ENCODE data around the gene SPEG.

Gene SPEG

DNA sequence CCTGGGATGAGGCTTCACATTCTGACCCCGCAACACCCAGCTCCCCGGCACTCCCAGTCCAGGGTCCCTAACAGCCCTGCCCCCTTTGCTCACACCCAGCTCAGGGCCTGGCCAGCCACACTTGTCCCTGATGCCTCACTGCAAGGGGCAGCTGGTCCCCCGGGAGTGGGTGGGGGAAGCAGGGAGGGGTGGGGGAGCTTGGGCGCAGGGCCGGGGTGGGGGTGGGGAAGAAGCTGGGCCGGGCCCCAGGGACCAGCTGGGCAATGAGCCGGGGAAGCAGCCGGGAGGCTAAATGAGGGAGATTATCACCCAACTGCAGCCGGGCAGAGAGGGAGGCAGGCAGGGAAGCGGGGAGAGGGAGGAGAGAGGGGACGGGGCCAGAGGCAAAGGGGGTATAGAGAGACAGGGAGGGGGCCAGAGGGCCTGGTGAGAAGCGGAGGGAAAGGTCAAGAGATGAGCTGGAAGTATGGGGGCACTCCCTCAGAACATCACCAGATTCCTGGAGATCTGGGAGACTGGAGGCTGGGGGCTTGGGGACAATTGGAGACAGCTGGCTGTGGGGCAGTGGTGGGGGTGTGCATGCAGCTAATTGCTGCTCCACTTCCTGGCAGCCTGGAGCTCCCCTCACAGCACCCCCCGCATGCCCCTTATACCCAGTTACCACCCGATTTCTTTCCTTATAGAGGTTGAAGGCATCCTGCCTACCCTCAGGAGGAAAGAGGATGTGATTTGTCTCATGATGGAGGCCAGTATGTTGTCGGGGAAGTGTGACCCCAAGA, 77.1 kb downstream of the SPEG start:
- H3K27me3 ChIP-seq (replicated peaks; ENCODE audit: control insufficient read depth, insufficient read depth, low read length, poor library complexity, severe bottlenecking): peaks cover 22% of the 10 kb centered on the region
- peaks cover 12% of the 10 kb centered on the region for H3K4me1 ChIP-seq (ENCODE audit: control insufficient read depth, insufficient read depth, low read length, poor library complexity, severe bottlenecking)
- H3K36me3 ChIP-seq (ENCODE audit: control insufficient read depth, insufficient read depth, low read length): peaks cover 4% of the 10 kb centered on the region
- no peak overlapping the region for H3K27ac ChIP-seq (ENCODE audit: insufficient read depth, low read length, poor library complexity, severe bottlenecking)
- no peak overlapping the region for H3K4me3 ChIP-seq (ENCODE audit: insufficient read depth, low read depth, low read length, poor library complexity, severe bottlenecking)
- no peak for DNase-seq
- H3K9me3 ChIP-seq (ENCODE audit: control insufficient read depth, low read length): no peaks in the 10 kb centered on the region

- Histone ChIP-seq H3K9me3 (ENCODE audit: control insufficient read depth, low read length) (no peaks in the 10 kb centered on the region), H3K4me3 (ENCODE audit: insufficient read depth, low read depth, low read length, poor library complexity, severe bottlenecking) (no peak overlapping the region), H3K4me1 (ENCODE audit: control insufficient read depth, insufficient read depth, low read length, poor library complexity, severe bottlenecking) (peaks cover 12% of the 10 kb centered on the region), H3K36me3 (ENCODE audit: control insufficient read depth, insufficient read depth, low read length) (no peaks in the 10 kb centered on the region), H3K27me3 (replicated peaks; ENCODE audit: control insufficient read depth, insufficient read depth, low read length, poor library complexity, severe bottlenecking) (peaks cover 26% of the 10 kb centered on the region), H3K27ac (ENCODE audit: insufficient read depth, low read length, poor library complexity, severe bottlenecking) (no peak overlapping the region)
- DNase-seq: no peak
Observed at GRCh38 chr2:219512524-219513216, 78.0 kb downstream of the SPEG start.

DNA sequence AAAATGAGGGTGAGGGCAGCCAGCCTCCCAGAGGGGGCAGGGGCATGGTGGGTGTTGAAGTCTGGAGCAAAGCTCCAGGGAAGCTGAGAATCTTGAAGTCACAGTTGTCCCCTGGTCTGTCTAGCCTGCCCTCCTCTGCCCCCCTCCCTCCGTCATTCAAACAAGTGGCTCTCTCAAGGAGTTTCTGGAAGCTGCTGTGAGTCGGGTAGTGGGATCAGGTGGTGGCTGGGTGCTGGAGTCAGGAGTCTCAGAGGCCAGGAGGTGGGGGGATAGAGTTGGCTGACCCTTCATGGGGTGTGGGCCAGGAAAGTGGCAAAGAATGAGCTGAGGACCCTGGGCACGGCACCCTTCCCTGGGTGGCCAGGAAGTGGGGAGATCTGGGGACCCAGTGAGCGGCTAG, 79.1 kb downstream of the SPEG start:
- Histone ChIP-seq H3K9me3 (ENCODE audit: control insufficient read depth, low read length) (no peaks in the 10 kb centered on the region), H3K27ac (ENCODE audit: insufficient read depth, low read length, poor library complexity, severe bottlenecking) (no peak overlapping the region), H3K4me3 (ENCODE audit: insufficient read depth, low read depth, low read length, poor library complexity, severe bottlenecking) (no peak overlapping the region), H3K27me3 (replicated peaks; ENCODE audit: control insufficient read depth, insufficient read depth, low read length, poor library complexity, severe bottlenecking) (peaks cover 30% of the 10 kb centered on the region), H3K36me3 (ENCODE audit: control insufficient read depth, insufficient read depth, low read length) (no peaks in the 10 kb centered on the region), H3K4me1 (ENCODE audit: control insufficient read depth, insufficient read depth, low read length, poor library complexity, severe bottlenecking) (peaks cover 12% of the 10 kb centered on the region)
- DNase-seq: no peak

- DNase-seq: no peak
- no peak within 1 kb of the TSS for H3K27ac ChIP-seq (ENCODE audit: insufficient read depth, low read length, poor library complexity, severe bottlenecking)
- H3K36me3 ChIP-seq (ENCODE audit: control insufficient read depth, insufficient read depth, low read length): no peaks in the 10 kb centered on the region
- no peaks in the 10 kb centered on the region for H3K9me3 ChIP-seq (ENCODE audit: control insufficient read depth, low read length)
- H3K4me3 ChIP-seq (ENCODE audit: insufficient read depth, low read depth, low read length, poor library complexity, severe bottlenecking): no peak within 1 kb of the TSS
- peaks cover 9% of the 10 kb centered on the region for H3K4me1 ChIP-seq (ENCODE audit: control insufficient read depth, insufficient read depth, low read length, poor library complexity, severe bottlenecking)
- H3K27me3 ChIP-seq (replicated peaks; ENCODE audit: control insufficient read depth, insufficient read depth, low read length, poor library complexity, severe bottlenecking): peaks cover 31% of the 10 kb centered on the region
Observed at GRCh38 chr2:219514196-219514761, 79.6 kb downstream of the SPEG start, which contains the start of gene ASIC4. ASIC4 (plus strand) TSS chr2:219514482; CDS start chr2:219514725, 243 bp downstream.

GRCh38 chr2:219514836-219515235, 80.2 kb downstream of the SPEG start:
- no peak for DNase-seq
- peaks cover 26% of the 10 kb centered on the region for H3K27me3 ChIP-seq (replicated peaks; ENCODE audit: control insufficient read depth, insufficient read depth, low read length, poor library complexity, severe bottlenecking)
- no peak overlapping the region for H3K27ac ChIP-seq (ENCODE audit: insufficient read depth, low read length, poor library complexity, severe bottlenecking)
- H3K36me3 ChIP-seq (ENCODE audit: control insufficient read depth, insufficient read depth, low read length): no peaks in the 10 kb centered on the region
- H3K4me3 ChIP-seq (ENCODE audit: insufficient read depth, low read depth, low read length, poor library complexity, severe bottlenecking): no peak overlapping the region
- H3K9me3 ChIP-seq (ENCODE audit: control insufficient read depth, low read length): no peaks in the 10 kb centered on the region
- H3K4me1 ChIP-seq (ENCODE audit: control insufficient read depth, insufficient read depth, low read length, poor library complexity, severe bottlenecking): peaks cover 4% of the 10 kb centered on the region

DNA sequence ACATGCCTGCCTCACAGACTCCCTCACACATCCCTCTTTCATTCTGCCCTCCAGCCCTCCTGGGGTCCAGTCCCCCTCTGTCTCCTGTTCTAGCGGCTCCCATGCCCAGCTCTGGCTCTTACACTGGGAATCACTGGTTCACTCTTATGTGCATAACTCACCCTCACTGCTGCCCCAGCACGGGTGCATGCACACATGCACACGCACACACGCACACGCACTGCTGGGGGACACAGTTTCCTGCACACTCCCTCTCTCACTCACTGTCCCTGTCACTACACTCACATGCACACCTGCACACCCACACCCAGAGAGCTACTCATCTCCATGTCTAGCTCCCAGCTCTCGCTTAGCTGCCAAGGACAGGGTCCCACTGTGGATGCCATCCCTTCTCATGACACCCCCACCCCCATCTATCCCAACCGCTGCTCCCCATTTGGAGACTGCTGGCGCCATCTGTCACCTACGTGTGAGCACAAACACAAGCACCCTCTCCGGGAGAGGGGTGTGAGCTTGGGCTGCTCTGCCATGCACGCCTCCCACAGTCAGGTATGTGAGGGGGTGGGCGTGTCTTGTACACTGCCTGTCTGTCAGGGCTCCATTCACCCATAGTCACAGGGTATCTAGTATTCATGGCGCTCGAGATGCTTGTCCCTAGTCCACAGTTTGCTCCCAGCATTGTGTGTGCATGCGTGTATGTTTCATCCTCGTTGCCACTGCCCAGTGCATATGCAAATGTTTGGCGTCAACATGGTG, 81.4 kb downstream of the SPEG start:
- H3K4me1 ChIP-seq (ENCODE audit: control insufficient read depth, insufficient read depth, low read length, poor library complexity, severe bottlenecking): no peaks in the 10 kb centered on the region
- no peaks in the 10 kb centered on the region for H3K9me3 ChIP-seq (ENCODE audit: control insufficient read depth, low read length)
- H3K36me3 ChIP-seq (ENCODE audit: control insufficient read depth, insufficient read depth, low read length): no peaks in the 10 kb centered on the region
- peaks cover 20% of the 10 kb centered on the region for H3K27me3 ChIP-seq (replicated peaks; ENCODE audit: control insufficient read depth, insufficient read depth, low read length, poor library complexity, severe bottlenecking)
- no peak overlapping the region for H3K27ac ChIP-seq (ENCODE audit: insufficient read depth, low read length, poor library complexity, severe bottlenecking)
- no peak for DNase-seq
- no peak overlapping the region for H3K4me3 ChIP-seq (ENCODE audit: insufficient read depth, low read depth, low read length, poor library complexity, severe bottlenecking)

DNA sequence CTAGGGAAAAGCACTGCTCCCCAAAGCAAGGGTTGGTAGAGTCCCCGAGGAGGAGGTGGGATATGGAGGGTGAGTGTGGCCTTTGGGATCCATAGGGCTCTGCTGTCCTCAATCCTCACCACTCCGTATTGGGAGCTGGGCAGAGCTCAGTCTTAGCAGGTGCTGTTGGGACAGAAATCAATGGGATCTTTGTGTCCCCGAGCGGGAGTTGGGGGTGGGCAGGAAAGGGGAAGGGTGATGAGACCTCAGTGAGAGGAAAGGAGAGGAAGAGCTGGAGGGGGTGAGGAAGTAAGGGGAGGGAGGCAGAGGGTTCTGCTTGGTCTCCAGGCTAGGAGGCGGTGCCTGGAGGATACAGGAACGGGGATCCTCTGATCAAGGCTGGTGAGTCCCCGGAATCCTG, 82.2 kb downstream of the SPEG start:
- no peaks in the 10 kb centered on the region for H3K36me3 ChIP-seq (ENCODE audit: control insufficient read depth, insufficient read depth, low read length)
- peaks cover 24% of the 10 kb centered on the region for H3K27me3 ChIP-seq (replicated peaks; ENCODE audit: control insufficient read depth, insufficient read depth, low read length, poor library complexity, severe bottlenecking)
- no peak for DNase-seq
- no peak overlapping the region for H3K27ac ChIP-seq (ENCODE audit: insufficient read depth, low read length, poor library complexity, severe bottlenecking)
- no peak overlapping the region for H3K4me3 ChIP-seq (ENCODE audit: insufficient read depth, low read depth, low read length, poor library complexity, severe bottlenecking)
- H3K4me1 ChIP-seq (ENCODE audit: control insufficient read depth, insufficient read depth, low read length, poor library complexity, severe bottlenecking): peaks cover under 1% of the 10 kb centered on the region
- no peaks in the 10 kb centered on the region for H3K9me3 ChIP-seq (ENCODE audit: control insufficient read depth, low read length)

DNA sequence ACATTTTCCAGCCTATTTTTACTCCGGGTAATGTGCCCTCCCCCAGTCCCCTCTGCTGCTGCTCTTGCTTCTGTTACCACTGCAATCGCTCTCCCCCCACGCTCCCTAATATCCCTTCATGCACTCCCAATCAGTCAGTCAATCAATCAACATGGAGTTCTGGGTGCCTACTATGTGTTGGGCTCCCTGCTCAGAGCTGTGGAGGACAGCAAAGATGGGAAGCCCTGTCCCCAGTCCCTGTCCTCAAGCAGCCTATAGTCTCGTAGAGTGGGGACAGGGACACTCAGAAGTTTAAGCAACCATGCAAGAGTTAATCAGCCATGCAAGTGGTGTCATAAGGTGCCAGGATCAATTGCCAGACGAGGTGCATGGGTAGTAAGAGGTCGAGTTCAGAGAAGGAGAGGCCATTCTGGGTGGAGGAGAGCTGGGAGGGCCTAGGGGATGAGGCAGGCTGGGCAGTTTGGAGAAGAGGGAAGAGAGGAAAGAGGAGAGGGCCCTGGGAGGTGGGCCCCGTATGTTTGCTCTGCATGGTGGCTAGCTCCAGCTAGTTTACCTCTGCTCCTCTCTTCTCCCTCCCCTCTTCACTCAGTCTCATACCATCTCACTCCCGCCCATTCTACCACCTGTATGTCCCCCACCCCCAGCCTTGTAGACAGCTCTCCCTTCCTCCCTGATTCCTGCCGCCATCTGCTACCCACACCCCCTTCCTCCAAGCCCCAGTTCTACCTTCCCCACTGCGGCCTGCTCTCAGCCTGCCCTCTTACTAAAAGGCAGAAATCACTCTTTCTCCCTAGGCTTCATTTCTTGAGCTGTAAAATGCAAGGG, 83.5 kb downstream of the SPEG start:
- H3K4me1 ChIP-seq (ENCODE audit: control insufficient read depth, insufficient read depth, low read length, poor library complexity, severe bottlenecking): peaks cover 11% of the 10 kb centered on the region
- no peak overlapping the region for H3K27ac ChIP-seq (ENCODE audit: insufficient read depth, low read length, poor library complexity, severe bottlenecking)
- H3K4me3 ChIP-seq (ENCODE audit: insufficient read depth, low read depth, low read length, poor library complexity, severe bottlenecking): no peak overlapping the region
- DNase-seq: no peak
- H3K9me3 ChIP-seq (ENCODE audit: control insufficient read depth, low read length): no peaks in the 10 kb centered on the region
- peaks cover 34% of the 10 kb centered on the region for H3K27me3 ChIP-seq (replicated peaks; ENCODE audit: control insufficient read depth, insufficient read depth, low read length, poor library complexity, severe bottlenecking)
- no peaks in the 10 kb centered on the region for H3K36me3 ChIP-seq (ENCODE audit: control insufficient read depth, insufficient read depth, low read length)

DNA sequence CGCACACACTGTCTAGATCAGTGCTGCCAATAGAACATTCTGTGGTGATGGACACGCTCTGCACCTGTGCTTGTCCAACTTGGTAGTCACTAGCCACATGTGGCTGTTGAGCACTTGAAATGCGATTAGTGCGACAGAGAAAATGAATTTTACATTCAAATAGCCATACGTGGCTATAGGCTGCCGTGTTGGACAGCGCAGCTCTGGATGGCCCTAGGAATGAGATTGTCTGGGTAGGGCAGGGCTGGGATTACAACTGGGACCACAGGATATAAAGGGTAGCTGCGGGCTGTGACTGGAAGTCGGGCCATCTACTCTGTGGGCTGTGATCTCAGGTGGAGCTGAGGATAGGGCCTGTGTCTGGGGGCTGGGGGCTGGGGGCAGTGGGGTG, 84.9 kb downstream of the SPEG start:
- Histone ChIP-seq H3K27ac (ENCODE audit: insufficient read depth, low read length, poor library complexity, severe bottlenecking) (no peak overlapping the region), H3K36me3 (ENCODE audit: control insufficient read depth, insufficient read depth, low read length) (no peaks in the 10 kb centered on the region), H3K27me3 (replicated peaks; ENCODE audit: control insufficient read depth, insufficient read depth, low read length, poor library complexity, severe bottlenecking) (peaks cover 44% of the 10 kb centered on the region), H3K9me3 (ENCODE audit: control insufficient read depth, low read length) (no peaks in the 10 kb centered on the region), H3K4me1 (ENCODE audit: control insufficient read depth, insufficient read depth, low read length, poor library complexity, severe bottlenecking) (peaks cover 12% of the 10 kb centered on the region), H3K4me3 (ENCODE audit: insufficient read depth, low read depth, low read length, poor library complexity, severe bottlenecking) (no peak overlapping the region)
- no peak for DNase-seq
